Suprapubic skin (tissue), 3 donors: Measurements from ENCODE around the gene SORL1-AS1.

ENCODE experiments used
- EP300 ChIP-seq: sonication (generic); formaldehyde crosslinking; IDR thresholded peaks from one replicate; pipeline ENCODE4 v1.6.1; 2017; ENCODE audit warnings: antibody characterized with exemption
- POLR2A ChIP-seq, 2 donors: fragments of 450-650 bp; IDR thresholded peaks; one replicate each; pipeline ENCODE4 v1.6.1; 2017; ENCODE audit warnings: antibody characterized with exemption in 2 of 2, mild to moderate bottlenecking in 2 of 2, moderate library complexity in 2 of 2
- TF ChIP-seq, protein P1 (sequence below), 2 donors: fragments of 200-600 bp in 1 of 2; fragments of 450-650 bp in 1 of 2; sonication (generic) in 1 of 2; IDR thresholded peaks; one replicate each; pipeline ENCODE4 v1.5.1; 2016 to 2019; ENCODE audit warnings: antibody characterized with exemption in 2 of 2, mild to moderate bottlenecking in 1 of 2, moderate library complexity in 1 of 2

DNA sequence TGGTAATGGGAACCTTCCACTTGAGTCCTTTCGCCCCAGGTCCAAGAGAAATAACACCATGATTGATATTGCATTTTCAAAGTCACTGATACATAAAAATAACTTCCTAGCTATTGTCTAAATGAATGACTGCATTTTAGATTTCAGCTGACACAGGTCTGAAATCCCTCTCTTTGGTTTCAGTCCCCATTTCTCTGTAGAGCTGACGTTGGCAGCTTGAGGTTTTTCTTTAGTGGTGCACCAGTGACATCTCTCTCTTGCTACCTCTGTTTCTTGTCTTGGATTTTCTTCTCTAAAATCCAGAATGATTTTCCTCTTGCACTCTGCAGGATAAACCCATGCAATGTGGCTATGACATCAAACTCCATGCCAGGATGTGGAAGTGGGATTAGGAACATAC, 32.4 kb downstream of the SORL1-AS1 start:
- TF ChIP-seq, protein P1, sequence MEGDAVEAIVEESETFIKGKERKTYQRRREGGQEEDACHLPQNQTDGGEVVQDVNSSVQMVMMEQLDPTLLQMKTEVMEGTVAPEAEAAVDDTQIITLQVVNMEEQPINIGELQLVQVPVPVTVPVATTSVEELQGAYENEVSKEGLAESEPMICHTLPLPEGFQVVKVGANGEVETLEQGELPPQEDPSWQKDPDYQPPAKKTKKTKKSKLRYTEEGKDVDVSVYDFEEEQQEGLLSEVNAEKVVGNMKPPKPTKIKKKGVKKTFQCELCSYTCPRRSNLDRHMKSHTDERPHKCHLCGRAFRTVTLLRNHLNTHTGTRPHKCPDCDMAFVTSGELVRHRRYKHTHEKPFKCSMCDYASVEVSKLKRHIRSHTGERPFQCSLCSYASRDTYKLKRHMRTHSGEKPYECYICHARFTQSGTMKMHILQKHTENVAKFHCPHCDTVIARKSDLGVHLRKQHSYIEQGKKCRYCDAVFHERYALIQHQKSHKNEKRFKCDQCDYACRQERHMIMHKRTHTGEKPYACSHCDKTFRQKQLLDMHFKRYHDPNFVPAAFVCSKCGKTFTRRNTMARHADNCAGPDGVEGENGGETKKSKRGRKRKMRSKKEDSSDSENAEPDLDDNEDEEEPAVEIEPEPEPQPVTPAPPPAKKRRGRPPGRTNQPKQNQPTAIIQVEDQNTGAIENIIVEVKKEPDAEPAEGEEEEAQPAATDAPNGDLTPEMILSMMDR (IDR thresholded peaks at IDR 0.05) = no peak
- no peak for TF ChIP-seq POLR2A (IDR thresholded peaks at IDR 0.05)
- no peak for TF ChIP-seq EP300
